ENCODE results near the gene P2RX3.

Gene P2RX3

DNA sequence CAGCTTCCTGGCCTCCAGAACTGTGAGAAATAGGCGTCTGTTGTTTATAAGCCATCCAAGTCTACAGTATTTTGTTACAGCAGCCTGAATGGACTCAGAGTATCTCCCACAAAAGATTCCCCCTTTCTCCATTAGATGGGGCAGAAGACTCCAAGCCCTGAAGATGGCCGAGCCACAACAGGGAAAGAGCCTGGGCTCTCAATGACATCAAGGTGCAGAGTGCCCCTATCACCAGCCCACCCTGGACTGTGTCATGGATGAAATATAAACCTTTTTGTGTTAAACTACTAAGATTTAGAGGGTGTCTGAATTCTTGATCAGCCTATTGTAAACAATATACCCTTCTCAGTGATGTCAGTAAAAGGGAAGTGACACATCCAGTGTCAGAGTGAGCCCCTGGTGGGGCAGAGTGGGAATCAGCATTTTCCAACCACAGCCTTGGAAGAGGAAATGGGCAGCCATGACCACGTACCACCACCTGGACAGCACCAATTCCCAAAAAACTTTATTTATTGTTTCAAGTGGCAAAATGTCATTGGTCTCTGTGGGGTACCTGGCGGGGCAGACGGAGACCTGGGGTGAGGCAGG is 38.9 kb upstream of the P2RX3 start:
- Histone ChIP-seq H3K4me3 (ENCODE audit: low read depth, low read length) (no peak overlapping the region), H3K27ac (no peak overlapping the region), H3K27me3 (ENCODE audit: insufficient read depth, low read depth, severe bottlenecking) (no peaks in the 10 kb centered on the region), H3K9me3 (ENCODE audit: severe bottlenecking) (peaks cover 6% of the 10 kb centered on the region), H3K36me3 (peaks cover 24% of the 10 kb centered on the region)
- TF ChIP-seq, protein P1, sequence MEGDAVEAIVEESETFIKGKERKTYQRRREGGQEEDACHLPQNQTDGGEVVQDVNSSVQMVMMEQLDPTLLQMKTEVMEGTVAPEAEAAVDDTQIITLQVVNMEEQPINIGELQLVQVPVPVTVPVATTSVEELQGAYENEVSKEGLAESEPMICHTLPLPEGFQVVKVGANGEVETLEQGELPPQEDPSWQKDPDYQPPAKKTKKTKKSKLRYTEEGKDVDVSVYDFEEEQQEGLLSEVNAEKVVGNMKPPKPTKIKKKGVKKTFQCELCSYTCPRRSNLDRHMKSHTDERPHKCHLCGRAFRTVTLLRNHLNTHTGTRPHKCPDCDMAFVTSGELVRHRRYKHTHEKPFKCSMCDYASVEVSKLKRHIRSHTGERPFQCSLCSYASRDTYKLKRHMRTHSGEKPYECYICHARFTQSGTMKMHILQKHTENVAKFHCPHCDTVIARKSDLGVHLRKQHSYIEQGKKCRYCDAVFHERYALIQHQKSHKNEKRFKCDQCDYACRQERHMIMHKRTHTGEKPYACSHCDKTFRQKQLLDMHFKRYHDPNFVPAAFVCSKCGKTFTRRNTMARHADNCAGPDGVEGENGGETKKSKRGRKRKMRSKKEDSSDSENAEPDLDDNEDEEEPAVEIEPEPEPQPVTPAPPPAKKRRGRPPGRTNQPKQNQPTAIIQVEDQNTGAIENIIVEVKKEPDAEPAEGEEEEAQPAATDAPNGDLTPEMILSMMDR (IDR thresholded peaks at IDR 0.05; ENCODE audit: low read depth, low read length), result no peak
- DNase-seq, result no peak

DNA sequence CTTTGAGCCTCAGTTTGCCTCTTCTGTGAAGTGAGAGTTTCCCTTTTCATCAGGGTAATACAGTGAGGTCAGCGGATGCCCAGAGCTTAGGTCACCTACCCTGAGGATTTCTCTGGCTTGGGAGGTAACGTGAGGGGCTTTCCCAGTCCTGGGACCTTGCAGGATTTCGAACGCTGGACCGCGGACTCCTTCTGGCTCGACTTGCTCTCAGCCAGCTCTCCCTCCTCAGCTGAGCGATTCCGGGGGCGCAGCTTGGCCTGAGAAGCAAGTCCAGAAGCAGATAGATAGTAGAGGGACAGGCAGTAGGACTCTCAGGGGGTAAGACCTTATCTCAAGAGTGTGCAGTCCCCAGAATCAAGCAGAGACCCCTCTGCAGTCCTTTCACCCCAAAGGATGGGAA is 37.4 kb upstream of the P2RX3 start:
- peaks cover 24% of the 10 kb centered on the region for H3K36me3 ChIP-seq
- no peak for DNase-seq
- H3K4me3 ChIP-seq (ENCODE audit: low read depth, low read length), result no peak overlapping the region
- H3K27me3 ChIP-seq (ENCODE audit: insufficient read depth, low read depth, severe bottlenecking), result no peaks in the 10 kb centered on the region
- no peak overlapping the region for H3K27ac ChIP-seq
- H3K9me3 ChIP-seq (ENCODE audit: severe bottlenecking), result peaks cover 6% of the 10 kb centered on the region
- TF ChIP-seq, protein P1 (IDR thresholded peaks at IDR 0.05; ENCODE audit: low read depth, low read length), result no peak

DNA sequence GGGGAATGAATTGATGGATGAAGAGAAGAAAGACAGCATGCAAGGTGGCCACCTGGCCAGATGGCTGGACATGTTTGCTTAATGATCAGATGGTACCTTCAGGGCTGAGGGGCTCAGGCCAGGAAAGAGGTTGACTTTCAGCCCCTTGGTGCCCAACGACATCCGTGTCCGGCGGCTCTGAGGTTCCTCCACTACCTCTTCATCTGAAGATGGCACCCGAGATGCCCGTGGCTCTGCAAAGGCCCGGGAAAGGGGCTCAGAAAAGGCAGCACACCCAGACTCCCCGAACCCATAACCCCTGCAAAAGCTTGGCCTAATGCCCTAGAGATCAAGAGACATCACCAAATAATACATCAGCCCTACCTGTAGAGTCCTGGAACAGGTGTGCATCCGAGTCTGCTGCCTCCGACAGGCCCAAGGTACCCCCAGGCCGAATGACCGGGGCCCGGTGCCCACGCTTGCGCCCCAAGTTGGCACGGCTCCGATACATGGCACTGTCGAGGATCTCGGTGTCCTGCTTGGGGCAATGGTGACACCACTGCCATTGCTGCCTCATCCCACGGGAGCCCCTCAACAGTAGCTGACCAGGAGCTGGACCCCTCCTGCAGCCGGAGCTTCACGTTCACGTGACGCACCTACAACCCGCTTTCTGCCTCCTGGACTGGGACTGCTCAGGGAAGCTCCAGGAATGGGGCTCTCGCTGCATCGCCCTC is 36.3 kb upstream of the P2RX3 start:
- Histone ChIP-seq H3K9me3 (ENCODE audit: severe bottlenecking) (peaks cover 6% of the 10 kb centered on the region), H3K36me3 (peaks cover 24% of the 10 kb centered on the region), H3K27me3 (ENCODE audit: insufficient read depth, low read depth, severe bottlenecking) (no peaks in the 10 kb centered on the region), H3K4me3 (ENCODE audit: low read depth, low read length) (no peak overlapping the region), H3K27ac (no peak overlapping the region)
- TF ChIP-seq, protein P1 (IDR thresholded peaks at IDR 0.05; ENCODE audit: low read depth, low read length), result no peak
- no peak for DNase-seq

DNA sequence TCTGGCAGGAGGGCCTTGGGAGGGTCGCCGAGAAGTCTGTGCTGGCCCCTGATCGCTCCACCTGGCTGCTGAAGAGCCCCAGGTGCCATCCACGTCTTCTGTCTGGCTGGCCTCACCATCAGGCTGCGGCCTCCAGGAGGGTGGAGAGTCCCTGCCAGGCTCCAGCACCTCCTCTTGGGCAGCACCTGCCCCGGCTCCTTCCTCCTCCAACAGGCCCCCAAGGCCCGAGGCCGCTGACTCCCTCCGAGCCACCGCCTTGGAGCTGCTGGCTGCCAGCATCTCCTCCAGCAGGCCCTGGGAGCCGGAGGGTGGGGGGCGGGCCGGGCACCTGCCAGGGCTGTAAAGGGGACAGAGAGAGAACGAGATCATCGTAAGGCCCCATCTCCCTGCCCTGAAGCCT is 35.7 kb upstream of the P2RX3 start:
- Histone ChIP-seq H3K27ac (no peak overlapping the region), H3K4me3 (ENCODE audit: low read depth, low read length) (no peak overlapping the region), H3K9me3 (ENCODE audit: severe bottlenecking) (peaks cover 6% of the 10 kb centered on the region), H3K36me3 (peaks cover 26% of the 10 kb centered on the region), H3K27me3 (ENCODE audit: insufficient read depth, low read depth, severe bottlenecking) (no peaks in the 10 kb centered on the region)
- TF ChIP-seq, protein P1 (IDR thresholded peaks at IDR 0.05; ENCODE audit: low read depth, low read length), result no peak
- DNase-seq, result no peak

DNA sequence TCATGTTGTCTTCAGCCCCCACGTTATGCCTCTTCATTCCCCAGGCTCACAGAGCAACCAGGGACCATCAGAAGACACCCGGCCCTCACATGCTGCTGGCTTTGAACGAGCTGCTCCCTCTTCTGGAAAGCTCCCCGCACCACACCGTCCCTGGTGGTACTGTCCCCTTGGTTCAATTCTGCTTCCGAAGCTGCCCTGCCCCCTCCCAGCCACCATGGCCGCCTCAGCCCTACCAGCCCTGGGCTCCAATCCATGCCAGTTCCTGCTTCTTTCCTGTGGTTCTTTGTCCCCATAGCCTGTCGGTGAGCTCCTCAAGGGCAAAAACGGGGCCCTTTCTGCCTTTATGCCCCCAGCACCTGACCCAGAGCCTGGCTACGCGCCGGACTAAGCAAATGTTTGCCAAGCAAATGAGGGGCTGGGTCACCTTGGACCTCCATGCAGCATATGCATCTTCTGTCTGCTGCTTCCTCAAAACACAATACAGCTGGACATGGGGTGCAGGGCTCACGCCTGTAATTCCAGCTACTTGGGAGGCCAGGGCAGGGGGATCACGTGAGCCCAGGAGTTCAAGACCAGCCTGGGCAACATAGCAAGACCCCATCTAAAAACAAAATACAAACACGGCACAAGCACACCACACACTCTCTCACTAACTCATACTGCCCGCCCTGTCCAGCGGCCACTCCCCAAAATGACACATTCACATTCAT is 34.7 kb upstream of the P2RX3 start:
- peaks cover 6% of the 10 kb centered on the region for H3K9me3 ChIP-seq (ENCODE audit: severe bottlenecking)
- H3K27me3 ChIP-seq (ENCODE audit: insufficient read depth, low read depth, severe bottlenecking), result no peaks in the 10 kb centered on the region
- peak; percentile 47 for DNase-seq
- H3K36me3 ChIP-seq, result peaks cover 26% of the 10 kb centered on the region
- H3K4me3 ChIP-seq (ENCODE audit: low read depth, low read length), result no peak overlapping the region
- TF ChIP-seq, protein P1 (IDR thresholded peaks at IDR 0.05; ENCODE audit: low read depth, low read length), result peak; percentile 33; the same call in 1 of the 2 replicates
- H3K27ac ChIP-seq, result no peak overlapping the region

Data from WERI-Rb-1 (cell line).